ENCODE results near the gene PPP2R2C.

DNA sequence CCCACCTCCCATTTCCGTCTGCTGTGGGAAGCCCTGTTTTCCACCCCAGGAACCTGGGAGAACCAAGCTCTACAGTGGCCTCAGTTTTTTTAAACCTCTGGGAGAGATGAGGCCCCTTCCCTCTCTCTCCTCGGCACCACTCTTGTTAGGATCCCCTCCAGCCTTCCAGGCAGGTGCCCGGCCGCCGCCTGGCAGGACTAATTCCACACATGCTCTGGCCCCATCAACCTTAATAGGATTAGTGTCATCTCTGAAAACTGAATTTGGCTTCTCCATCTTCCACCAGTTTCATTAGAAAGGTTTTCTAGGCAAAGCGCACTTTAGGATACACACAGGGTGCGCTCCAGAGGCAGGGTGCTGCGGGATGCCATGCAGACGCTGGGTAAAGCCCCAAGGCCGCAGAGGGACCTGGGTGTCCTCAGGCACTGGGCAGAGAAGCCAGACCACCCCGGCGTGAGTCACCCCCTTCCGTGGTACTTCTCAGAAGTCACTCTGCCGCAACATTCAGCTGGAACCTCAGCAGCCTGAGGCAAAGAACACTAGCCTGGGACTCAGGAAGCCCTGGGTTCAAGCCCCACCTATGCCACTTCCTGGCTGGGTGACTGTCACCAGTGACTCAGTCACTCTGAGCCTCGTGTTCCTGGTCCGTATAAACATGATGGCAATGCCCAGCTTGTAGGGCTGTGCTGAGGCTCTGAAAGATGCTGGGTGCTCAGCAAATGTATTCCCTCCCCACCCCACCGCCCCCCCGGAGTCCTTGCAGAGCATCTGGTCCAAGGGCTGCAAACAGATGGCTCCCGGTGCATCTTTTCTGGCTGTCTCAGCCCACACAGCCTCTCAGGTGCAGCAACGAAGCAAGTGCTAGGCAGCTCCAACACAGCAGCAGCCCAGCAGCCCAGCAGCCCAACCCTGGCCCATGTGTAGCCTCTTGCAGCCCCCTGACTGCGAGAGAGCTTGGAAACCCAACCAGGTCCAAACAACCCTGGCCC is 29.1 kb downstream of the PPP2R2C start:
- TF ChIP-seq, protein P1, sequence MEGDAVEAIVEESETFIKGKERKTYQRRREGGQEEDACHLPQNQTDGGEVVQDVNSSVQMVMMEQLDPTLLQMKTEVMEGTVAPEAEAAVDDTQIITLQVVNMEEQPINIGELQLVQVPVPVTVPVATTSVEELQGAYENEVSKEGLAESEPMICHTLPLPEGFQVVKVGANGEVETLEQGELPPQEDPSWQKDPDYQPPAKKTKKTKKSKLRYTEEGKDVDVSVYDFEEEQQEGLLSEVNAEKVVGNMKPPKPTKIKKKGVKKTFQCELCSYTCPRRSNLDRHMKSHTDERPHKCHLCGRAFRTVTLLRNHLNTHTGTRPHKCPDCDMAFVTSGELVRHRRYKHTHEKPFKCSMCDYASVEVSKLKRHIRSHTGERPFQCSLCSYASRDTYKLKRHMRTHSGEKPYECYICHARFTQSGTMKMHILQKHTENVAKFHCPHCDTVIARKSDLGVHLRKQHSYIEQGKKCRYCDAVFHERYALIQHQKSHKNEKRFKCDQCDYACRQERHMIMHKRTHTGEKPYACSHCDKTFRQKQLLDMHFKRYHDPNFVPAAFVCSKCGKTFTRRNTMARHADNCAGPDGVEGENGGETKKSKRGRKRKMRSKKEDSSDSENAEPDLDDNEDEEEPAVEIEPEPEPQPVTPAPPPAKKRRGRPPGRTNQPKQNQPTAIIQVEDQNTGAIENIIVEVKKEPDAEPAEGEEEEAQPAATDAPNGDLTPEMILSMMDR (IDR thresholded peaks at IDR 0.05) = no peak
- no peak for TF ChIP-seq POLR2A (IDR thresholded peaks at IDR 0.05)

Data from right lobe of liver (tissue), 4 donors.